Spleen (tissue), 7 donors: Measurements from ENCODE around the gene MFN2.

Experiments
- POLR2AphosphoS5 ChIP-seq, 3 donors: sonication (generic); formaldehyde crosslinking; IDR thresholded peaks; one replicate each; pipeline ENCODE4 v1.5.1; 2017; ENCODE audit warnings: antibody characterized with exemption in 3 of 3
- TF ChIP-seq, protein P1 (sequence below), 11 experiments: fragments of 200-600 bp in 7 of 11; fragments of 450-650 bp in 4 of 11; sonication (generic) in 4 of 11; IDR thresholded peaks in 8 of 11; conservative IDR thresholded peaks in 3 of 11; 1 replicate in 7 of 11; 2 replicates in 4 of 11; pipeline versions ENCODE4 v1.4.0 to v1.8.0; 2016 to 2021; ENCODE audit warnings: antibody characterized with exemption in 11 of 11, inconsistent platforms in 4 of 11, mild to moderate bottlenecking in 1 of 11
- donor health status: DM: no; HTN: no; CAD: no; lungs with moderate emphysema.
- donor health status: DM: no; HTN: no; CAD: no.
- donor health status: DM: no; HTN: no; CAD: no.

GRCh38 chr1:11951901-11952300 lies 28.3 kb upstream of the MFN2 start:
- TF ChIP-seq, protein P1, sequence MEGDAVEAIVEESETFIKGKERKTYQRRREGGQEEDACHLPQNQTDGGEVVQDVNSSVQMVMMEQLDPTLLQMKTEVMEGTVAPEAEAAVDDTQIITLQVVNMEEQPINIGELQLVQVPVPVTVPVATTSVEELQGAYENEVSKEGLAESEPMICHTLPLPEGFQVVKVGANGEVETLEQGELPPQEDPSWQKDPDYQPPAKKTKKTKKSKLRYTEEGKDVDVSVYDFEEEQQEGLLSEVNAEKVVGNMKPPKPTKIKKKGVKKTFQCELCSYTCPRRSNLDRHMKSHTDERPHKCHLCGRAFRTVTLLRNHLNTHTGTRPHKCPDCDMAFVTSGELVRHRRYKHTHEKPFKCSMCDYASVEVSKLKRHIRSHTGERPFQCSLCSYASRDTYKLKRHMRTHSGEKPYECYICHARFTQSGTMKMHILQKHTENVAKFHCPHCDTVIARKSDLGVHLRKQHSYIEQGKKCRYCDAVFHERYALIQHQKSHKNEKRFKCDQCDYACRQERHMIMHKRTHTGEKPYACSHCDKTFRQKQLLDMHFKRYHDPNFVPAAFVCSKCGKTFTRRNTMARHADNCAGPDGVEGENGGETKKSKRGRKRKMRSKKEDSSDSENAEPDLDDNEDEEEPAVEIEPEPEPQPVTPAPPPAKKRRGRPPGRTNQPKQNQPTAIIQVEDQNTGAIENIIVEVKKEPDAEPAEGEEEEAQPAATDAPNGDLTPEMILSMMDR (IDR thresholded peaks at IDR 0.05 in 8 of 11, conservative IDR thresholded peaks at IDR 0.05 in 3 of 11), result no peak
- no peak for TF ChIP-seq POLR2AphosphoS5 (IDR thresholded peaks at IDR 0.05)
